K562 (cell line): ENCODE measurements around the gene ZNF440. TPM values are rescaled to one million over a fixed set of nuclear protein-coding genes. Genes with fewer than 3 reads are reported as not detected.

Source experiments
- ARNT ChIP-seq, 2 experiments: fragments of 450-650 bp; IDR thresholded peaks; 2 replicates each; pipeline ENCODE4 v1.6.1; 2016; ENCODE audit warnings: mild to moderate bottlenecking in 1 of 2
- CBX3 ChIP-seq, 2 experiments: IDR thresholded peaks; 1 replicate in 1 of 2; 2 replicates in 1 of 2; pipeline ENCODE4 v1.6.1; 2012; ENCODE audit warnings: inconsistent platforms in 2 of 2, low read length in 2 of 2, borderline replicate concordance in 1 of 2, control low read depth in 1 of 2
- EHMT2 ChIP-seq: fragments of 450-650 bp; IDR thresholded peaks from 2 replicates; pipeline ENCODE4 v1.6.1; 2018; ENCODE audit warnings: antibody characterized with exemption
- HDGF ChIP-seq: fragments of 450-650 bp; IDR thresholded peaks from 2 replicates; pipeline ENCODE4 v1.6.1; 2016
- NEUROD1 ChIP-seq: fragments of 150-350 bp; IDR thresholded peaks from 2 replicates; pipeline ENCODE4 v1.6.1; 2014; ENCODE audit warnings: borderline replicate concordance, low read length, low read depth; ENCODE audit not compliant: partially characterized antibody
- PML ChIP-seq: IDR thresholded peaks from 2 replicates; pipeline ENCODE4 v1.6.1; 2012; ENCODE audit warnings: low read length, inconsistent platforms
- TRIM24 ChIP-seq, 2 experiments: fragments of 450-650 bp; IDR thresholded peaks; 2 replicates each; pipeline ENCODE4 v1.6.1; 2016
- TRIM28 ChIP-seq: fragments of 450-650 bp; IDR thresholded peaks from 2 replicates; pipeline ENCODE4 v1.6.1; 2017
- XRCC3 ChIP-seq: fragments of 450-650 bp; IDR thresholded peaks from 2 replicates; pipeline ENCODE4 v1.6.1; 2017; ENCODE audit warnings: mild to moderate bottlenecking, moderate library complexity
- ZNF79 ChIP-seq: fragments of 250-450 bp; sonication (Bioruptor Pico); IDR thresholded peaks from 2 replicates; pipeline ENCODE4 v1.4.0; 2020; ENCODE audit warnings: low read depth, mild to moderate bottlenecking, moderate library complexity
- polyA plus RNA-seq, 8 experiments: library from polyadenylated mRNA; depleted of rRNA in 4 of 8; stranded (reverse) in 5 of 8; unstranded in 3 of 8; fragments of >200 nt; fragmentation: Nextera tagmentation in 2 of 8; fragmentation: Illumina TruSeq in 1 of 8; extraction: Ambion mirVana in 2 of 8; extraction: Trizol in 1 of 8; gene quantifications; 2 replicates each; pipeline versions ENCODE4 v1.2.1 to v1.2.3, GENCODE V29; 2011 to 2014; ENCODE audit warnings: inconsistent platforms in 1 of 8, missing spikeins in 1 of 8
- total RNA-seq, 7 experiments: library from RNA; depleted of rRNA in 6 of 7; stranded (reverse); fragments of >200 nt in 6 of 7; fragmentation: Illumina TruSeq in 2 of 7; extraction: Trizol in 2 of 7; gene quantifications; 2 replicates each; pipeline versions ENCODE4 v1.2.1 to v1.2.3, GENCODE V29; 2011 to 2021; ENCODE audit warnings: low replicate concordance in 1 of 7
- TF ChIP-seq, protein P1 (sequence below): fragments of 200-800 bp; sonication (Bioruptor generic); IDR thresholded peaks from 2 replicates; pipeline ENCODE4 v1.6.1; 2016; ENCODE audit warnings: missing genetic modification characterization, missing compliant biosample characterization
- TF ChIP-seq, protein P2 (sequence below): sonication (generic); formaldehyde crosslinking; IDR thresholded peaks from 2 replicates; pipeline ENCODE4 v1.8.0; 2022; ENCODE audit warnings: mild to moderate bottlenecking, missing genetic modification reagents

Gene ZNF440
- total and polyA plus RNA-seq, 9 of the 15 experiments (the other 6 are each of a cell fraction or from before 2014, with no cell fraction given), result 5.9 to 32.6 (median 13.4) TPM

- TF ChIP-seq, protein P1, sequence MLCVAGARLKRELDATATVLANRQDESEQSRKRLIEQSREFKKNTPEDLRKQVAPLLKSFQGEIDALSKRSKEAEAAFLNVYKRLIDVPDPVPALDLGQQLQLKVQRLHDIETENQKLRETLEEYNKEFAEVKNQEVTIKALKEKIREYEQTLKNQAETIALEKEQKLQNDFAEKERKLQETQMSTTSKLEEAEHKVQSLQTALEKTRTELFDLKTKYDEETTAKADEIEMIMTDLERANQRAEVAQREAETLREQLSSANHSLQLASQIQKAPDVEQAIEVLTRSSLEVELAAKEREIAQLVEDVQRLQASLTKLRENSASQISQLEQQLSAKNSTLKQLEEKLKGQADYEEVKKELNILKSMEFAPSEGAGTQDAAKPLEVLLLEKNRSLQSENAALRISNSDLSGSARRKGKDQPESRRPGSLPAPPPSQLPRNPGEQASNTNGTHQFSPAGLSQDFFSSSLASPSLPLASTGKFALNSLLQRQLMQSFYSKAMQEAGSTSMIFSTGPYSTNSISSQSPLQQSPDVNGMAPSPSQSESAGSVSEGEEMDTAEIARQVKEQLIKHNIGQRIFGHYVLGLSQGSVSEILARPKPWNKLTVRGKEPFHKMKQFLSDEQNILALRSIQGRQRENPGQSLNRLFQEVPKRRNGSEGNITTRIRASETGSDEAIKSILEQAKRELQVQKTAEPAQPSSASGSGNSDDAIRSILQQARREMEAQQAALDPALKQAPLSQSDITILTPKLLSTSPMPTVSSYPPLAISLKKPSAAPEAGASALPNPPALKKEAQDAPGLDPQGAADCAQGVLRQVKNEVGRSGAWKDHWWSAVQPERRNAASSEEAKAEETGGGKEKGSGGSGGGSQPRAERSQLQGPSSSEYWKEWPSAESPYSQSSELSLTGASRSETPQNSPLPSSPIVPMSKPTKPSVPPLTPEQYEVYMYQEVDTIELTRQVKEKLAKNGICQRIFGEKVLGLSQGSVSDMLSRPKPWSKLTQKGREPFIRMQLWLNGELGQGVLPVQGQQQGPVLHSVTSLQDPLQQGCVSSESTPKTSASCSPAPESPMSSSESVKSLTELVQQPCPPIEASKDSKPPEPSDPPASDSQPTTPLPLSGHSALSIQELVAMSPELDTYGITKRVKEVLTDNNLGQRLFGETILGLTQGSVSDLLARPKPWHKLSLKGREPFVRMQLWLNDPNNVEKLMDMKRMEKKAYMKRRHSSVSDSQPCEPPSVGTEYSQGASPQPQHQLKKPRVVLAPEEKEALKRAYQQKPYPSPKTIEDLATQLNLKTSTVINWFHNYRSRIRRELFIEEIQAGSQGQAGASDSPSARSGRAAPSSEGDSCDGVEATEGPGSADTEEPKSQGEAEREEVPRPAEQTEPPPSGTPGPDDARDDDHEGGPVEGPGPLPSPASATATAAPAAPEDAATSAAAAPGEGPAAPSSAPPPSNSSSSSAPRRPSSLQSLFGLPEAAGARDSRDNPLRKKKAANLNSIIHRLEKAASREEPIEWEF (CRISPR knock-in tag), result no peak
- no peak for TF ChIP-seq ZNF79 (CRISPR knock-in tag)
- TF ChIP-seq CBX3 (IDR thresholded peaks at IDR 0.05; ENCODE audit: borderline replicate concordance in 1 of 2, low read length in 2 of 2), result peak in 1 of 2 experiments; percentile 67; a peak in 1 of 3 replicates
- TF ChIP-seq XRCC3, result peak; percentile 71; the same call in 1 of the 2 replicates
- TF ChIP-seq TRIM24 (IDR thresholded peaks at IDR 0.05), result peak in 1 of 2 experiments; percentile 27; a peak in 1 of 4 replicates
- TF ChIP-seq, protein P2, sequence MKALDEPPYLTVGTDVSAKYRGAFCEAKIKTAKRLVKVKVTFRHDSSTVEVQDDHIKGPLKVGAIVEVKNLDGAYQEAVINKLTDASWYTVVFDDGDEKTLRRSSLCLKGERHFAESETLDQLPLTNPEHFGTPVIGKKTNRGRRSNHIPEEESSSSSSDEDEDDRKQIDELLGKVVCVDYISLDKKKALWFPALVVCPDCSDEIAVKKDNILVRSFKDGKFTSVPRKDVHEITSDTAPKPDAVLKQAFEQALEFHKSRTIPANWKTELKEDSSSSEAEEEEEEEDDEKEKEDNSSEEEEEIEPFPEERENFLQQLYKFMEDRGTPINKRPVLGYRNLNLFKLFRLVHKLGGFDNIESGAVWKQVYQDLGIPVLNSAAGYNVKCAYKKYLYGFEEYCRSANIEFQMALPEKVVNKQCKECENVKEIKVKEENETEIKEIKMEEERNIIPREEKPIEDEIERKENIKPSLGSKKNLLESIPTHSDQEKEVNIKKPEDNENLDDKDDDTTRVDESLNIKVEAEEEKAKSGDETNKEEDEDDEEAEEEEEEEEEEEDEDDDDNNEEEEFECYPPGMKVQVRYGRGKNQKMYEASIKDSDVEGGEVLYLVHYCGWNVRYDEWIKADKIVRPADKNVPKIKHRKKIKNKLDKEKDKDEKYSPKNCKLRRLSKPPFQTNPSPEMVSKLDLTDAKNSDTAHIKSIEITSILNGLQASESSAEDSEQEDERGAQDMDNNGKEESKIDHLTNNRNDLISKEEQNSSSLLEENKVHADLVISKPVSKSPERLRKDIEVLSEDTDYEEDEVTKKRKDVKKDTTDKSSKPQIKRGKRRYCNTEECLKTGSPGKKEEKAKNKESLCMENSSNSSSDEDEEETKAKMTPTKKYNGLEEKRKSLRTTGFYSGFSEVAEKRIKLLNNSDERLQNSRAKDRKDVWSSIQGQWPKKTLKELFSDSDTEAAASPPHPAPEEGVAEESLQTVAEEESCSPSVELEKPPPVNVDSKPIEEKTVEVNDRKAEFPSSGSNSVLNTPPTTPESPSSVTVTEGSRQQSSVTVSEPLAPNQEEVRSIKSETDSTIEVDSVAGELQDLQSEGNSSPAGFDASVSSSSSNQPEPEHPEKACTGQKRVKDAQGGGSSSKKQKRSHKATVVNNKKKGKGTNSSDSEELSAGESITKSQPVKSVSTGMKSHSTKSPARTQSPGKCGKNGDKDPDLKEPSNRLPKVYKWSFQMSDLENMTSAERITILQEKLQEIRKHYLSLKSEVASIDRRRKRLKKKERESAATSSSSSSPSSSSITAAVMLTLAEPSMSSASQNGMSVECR (CRISPR knock-in tag), result no peak
- no peak for TF ChIP-seq EHMT2
- no peak for TF ChIP-seq NEUROD1
- no peak for TF ChIP-seq HDGF
- TF ChIP-seq PML, result no peak
- no peak for TF ChIP-seq ARNT (IDR thresholded peaks at IDR 0.05)
- TF ChIP-seq TRIM28, result peak; percentile 96
Measured at GRCh38 chr19:11806354-11807098, 7.5 kb upstream of the ZNF440 start (continued).
